GM21717 (cell line): Measurements from ENCODE around the gene MOB3B.
"Not testable (repeated sequence)": the region's sequence is repeated elsewhere in the genome, so short reads cannot be mapped to it uniquely, and the experiment has no call there.

ENCODE experiments used
- ATAC-seq: cut with Tn5 transposase; IDR thresholded peaks from one replicate; pipeline ENCODE4 v1.9.1; 2021; ENCODE audit warnings: mild to moderate bottlenecking, moderate library complexity; ENCODE audit not compliant: unreplicated experiment

The MOB3B gene

GRCh38 chr9:27426511-27427271 is 102.9 kb downstream of the MOB3B start:
- ATAC-seq: peak; percentile 15

GRCh38 chr9:27425827-27426510 is 103.6 kb downstream of the MOB3B start:
- ATAC-seq: peak; percentile 65

- no peak for ATAC-seq
Observed at GRCh38 chr9:27423915-27424710, 105.5 kb downstream of the MOB3B start.

GRCh38 chr9:27422279-27422834 is 107.3 kb downstream of the MOB3B start:
- ATAC-seq: no peak

GRCh38 chr9:27421577-27421976 is 108.0 kb downstream of the MOB3B start:
- ATAC-seq: no peak

GRCh38 chr9:27419558-27419957 is 110.1 kb downstream of the MOB3B start:
- ATAC-seq: not testable (repeated sequence)

- ATAC-seq: no peak
Observed at GRCh38 chr9:27414220-27414761, 115.3 kb downstream of the MOB3B start.

GRCh38 chr9:27413511-27414219 is 115.9 kb downstream of the MOB3B start:
- ATAC-seq: no peak

- no peak for ATAC-seq
Observed at GRCh38 chr9:27412963-27413362, 116.7 kb downstream of the MOB3B start.

GRCh38 chr9:27412081-27412480 is 117.5 kb downstream of the MOB3B start:
- no peak for ATAC-seq

GRCh38 chr9:27408482-27408881 is 121.1 kb downstream of the MOB3B start:
- ATAC-seq: no peak

- ATAC-seq: no peak
Observed at GRCh38 chr9:27408001-27408400, 121.6 kb downstream of the MOB3B start.

GRCh38 chr9:27407491-27407890 is 122.1 kb downstream of the MOB3B start:
- ATAC-seq: no peak

- ATAC-seq: no peak
Observed at GRCh38 chr9:27404661-27405060, 125.0 kb downstream of the MOB3B start.

GRCh38 chr9:27402626-27403025 is 127.0 kb downstream of the MOB3B start:
- ATAC-seq: no peak

- ATAC-seq: no peak
Observed at GRCh38 chr9:27400334-27400880, 129.2 kb downstream of the MOB3B start.

GRCh38 chr9:27398982-27399653 is 130.5 kb downstream of the MOB3B start:
- ATAC-seq: no peak

GRCh38 chr9:27396495-27396894 is 133.1 kb downstream of the MOB3B start:
- no peak for ATAC-seq

GRCh38 chr9:27395484-27395921 is 134.1 kb downstream of the MOB3B start:
- no peak for ATAC-seq

GRCh38 chr9:27394826-27395201 is 134.8 kb downstream of the MOB3B start:
- ATAC-seq: no peak
